Dermis microvascular lymphatic vessel endothelial cell (primary cell): ENCODE results near the gene ZNF35. TPM values are rescaled to one million over a fixed set of nuclear protein-coding genes. Genes with fewer than 3 reads are reported as not detected.
"Not testable (repeated sequence)": the region's sequence is repeated elsewhere in the genome, so short reads cannot be mapped to it uniquely, and the experiment has no call there.

ENCODE experiments used
- DNase-seq, 2 donors: peaks; one replicate each; pipeline versions ENCODE4 v3.0.0 to v3.0.0-alpha.2; 2010; ENCODE audit warnings: low read depth in 2 of 2
- total RNA-seq: library from RNA; depleted of rRNA; stranded (reverse); fragments of >200 nt; gene quantifications from 2 replicates; pipeline ENCODE4 v1.2.1, GENCODE V29; 2014

The ZNF35 gene
- 10.1 and 12.5 TPM in 2 replicates for total RNA-seq

DNA sequence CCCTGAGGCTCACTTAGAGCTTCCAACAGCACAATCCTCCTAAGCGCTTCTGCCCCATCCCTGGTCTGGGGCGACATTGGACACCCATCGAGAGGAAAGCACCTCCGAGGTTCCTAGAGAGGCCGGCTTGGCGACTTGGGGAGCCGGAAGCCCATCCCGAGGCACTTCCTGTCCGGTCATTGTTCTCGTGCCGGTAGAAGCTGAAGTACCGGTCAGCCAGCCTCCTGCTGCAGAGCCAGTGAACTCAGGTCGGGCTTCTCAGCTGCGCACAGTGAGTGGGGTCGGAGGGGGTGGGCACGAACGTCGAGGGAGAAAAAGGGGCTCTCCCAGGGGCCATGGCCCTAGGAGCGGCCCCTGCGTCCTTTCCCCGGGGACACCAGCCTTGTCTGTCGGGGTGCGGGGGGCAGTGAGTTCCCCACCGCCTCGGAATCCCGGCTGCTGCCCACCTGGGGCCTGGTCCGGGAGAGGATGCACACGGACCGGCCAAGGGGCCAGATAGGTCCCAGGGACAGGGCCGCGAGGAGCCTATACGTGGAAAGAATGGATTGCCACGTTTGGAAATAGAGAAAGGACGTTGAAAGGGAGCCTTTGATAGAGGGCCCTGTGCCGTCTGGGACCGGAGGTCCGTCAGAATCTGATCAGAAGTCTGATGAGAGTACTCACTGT, at the start of gene ZNF35:
TSS of gene ZNF35 (plus strand) at position 169 of the 666 bp plus-strand sequence. CDS start 2,336 bp downstream, outside the sequence.
- peak; percentile 77 to 91 for DNase-seq

DNA sequence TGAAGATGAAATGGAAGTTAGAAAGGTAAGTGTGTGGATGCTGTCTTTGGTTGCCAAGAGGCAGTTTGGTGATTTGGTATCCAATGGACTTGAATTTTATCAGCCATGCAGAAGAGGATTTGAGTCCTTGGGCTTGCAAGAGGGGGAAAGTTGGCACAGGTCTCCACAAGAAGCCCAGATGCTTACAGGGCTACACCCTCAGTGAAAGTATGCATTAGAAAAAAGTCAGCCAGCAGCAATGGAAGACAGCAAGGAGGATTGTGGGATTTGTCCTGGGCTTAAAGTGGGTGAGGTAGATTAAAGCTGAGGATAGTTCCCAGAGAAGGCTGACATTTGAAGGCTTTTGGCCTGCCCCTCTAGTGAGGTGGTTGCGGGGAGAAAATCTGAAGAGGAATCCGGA, 46.8 kb upstream of the ZNF35 start:
- no peak for DNase-seq

DNA sequence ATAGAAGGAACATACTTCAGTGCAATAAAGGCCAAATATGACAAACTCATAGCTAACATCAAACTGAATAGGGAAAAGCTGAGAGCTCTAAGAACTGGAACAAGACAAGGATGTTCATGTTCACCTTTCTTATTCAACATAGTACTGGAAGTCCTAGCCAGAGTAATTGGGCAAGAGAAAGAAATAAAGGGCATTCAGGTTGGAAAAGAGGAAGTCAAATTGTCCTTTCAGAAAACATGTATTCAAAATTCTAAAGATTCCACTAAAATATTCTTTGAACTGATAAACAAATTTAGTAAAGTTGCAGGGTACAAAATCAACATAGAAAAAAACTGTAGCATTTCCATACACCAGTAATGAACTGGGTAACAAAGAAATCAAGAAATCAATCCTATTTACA, 35.9 kb upstream of the ZNF35 start:
- no peak for DNase-seq

DNA sequence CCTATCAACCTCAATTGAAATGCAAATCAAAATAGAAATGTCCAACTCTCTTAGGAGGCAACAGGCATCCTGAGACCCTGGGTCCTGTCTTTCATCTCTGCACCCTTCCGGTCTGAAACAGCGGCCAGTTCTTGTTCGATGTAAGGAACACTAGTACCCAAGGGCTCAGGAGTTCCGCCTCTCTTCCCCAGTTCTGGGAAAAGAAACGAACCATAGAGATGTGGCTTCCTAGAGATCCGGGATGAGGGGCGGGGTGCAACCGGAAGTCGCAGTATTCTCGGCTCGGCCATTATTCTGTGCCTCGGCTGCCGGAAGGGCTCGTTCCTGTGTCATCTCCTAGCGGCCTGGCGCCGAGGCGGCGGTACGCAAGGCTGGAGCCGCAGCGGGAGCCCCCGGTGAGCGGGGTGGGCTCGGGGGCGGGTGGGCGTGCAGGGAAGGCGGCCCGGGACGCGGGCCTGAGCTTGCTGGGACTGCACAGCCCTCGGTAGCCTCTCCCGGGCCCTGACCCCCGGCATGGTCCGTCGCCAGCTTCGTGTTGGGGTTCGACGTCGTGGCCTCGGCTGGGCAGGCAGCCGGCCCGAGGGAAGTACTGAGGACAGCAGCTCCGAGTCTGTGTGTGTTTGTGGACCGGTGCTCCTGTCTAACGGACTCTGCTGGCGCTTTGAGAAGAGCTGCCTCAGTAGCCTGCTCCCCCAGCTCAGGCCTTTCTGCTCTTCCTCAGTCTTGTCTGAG, 23.6 kb upstream of the ZNF35 start, which contains the start of gene ZNF197:
TSS of gene ZNF197 (plus strand) at position 288 of the 732 bp plus-strand sequence. CDS start 4,119 bp downstream, outside the sequence.
- DNase-seq, result peak; percentile 48 to 74

DNA sequence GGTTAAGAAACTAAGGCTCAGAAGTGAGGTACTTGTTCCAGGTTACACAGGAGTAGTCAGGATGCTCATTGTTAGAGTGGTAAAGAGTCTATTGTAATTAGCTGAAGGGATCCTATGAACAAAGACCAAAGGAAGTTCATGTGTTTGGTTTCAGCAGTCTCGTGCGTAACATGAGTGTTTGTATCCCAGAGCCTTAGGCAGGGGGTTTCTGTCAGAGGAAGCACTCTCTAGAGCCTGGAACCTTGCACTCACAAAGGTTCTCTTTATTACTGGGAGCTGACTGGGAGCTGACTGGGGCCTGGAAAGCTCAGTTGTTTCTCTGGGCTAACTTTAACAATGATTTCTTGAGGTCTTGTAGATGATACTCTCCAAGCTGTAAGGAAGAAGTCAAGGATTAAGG, 19.8 kb upstream of the ZNF35 start:
- DNase-seq, result no peak

DNA sequence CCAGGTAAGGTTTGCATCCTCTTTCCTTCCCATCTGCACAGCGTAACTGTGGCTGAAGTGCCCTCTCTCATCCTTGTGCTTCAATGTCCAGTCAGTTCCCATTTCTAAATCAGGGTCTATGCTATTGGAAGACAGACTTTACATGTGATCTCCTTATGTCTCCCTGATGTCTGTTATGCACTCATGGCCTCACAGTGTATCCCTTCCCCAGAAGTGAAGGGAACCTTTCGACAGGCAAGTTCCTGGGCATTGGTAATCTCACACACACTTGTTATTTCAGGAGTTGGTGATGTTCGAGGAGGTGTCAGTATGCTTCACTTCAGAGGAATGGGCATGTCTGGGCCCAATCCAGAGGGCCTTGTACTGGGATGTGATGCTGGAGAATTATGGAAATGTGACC, 16.3 kb upstream of the ZNF35 start:
- DNase-seq, result no peak

DNA sequence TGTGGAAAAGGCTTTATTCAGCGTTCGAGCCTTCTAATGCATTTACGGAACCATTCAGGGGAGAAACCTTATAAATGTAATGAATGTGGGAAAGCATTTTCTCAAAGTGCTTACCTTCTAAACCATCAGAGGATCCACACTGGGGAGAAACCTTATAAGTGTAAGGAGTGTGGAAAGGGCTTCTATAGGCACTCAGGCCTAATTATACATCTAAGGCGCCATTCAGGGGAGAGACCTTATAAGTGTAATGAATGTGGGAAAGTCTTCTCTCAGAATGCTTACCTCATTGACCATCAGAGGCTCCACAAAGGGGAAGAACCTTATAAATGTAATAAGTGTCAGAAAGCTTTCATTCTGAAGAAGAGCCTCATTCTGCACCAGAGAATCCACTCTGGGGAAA, 6.2 kb upstream of the ZNF35 start:
- DNase-seq, result no peak

DNA sequence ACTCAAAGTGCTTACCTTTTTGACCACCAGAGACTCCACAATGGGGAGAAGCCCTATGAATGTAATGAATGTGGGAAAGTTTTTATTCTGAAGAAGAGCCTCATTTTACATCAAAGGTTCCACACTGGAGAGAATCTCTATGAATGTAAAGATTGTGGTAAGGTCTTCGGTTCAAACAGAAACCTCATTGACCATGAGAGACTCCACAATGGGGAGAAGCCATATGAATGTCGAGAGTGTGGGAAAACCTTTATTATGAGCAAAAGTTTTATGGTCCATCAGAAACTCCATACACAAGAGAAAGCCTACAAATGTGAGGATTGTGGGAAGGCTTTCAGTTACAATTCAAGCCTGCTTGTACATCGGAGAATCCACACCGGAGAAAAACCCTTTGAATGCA, 5.5 kb upstream of the ZNF35 start:
- no peak for DNase-seq

DNA sequence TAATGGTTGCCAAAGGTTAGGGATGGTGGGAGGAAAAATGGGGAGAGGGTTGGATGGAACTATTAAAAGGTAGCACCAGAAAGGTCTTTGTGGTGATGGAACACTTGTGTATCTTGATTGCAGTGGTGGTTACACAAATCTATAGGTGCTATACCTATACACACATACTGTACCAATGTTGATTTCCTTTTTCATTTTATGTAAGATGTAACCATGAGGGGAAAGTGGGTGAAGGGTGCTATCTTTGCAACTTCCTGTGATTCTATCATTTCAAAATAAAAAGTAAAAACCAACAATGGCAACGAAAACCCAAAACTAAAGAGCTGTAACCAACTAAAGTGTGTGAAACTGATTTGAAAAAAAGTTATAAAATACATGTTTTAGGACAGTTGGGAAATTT, 761 bp upstream of the ZNF35 start:
- no peak for DNase-seq

DNA sequence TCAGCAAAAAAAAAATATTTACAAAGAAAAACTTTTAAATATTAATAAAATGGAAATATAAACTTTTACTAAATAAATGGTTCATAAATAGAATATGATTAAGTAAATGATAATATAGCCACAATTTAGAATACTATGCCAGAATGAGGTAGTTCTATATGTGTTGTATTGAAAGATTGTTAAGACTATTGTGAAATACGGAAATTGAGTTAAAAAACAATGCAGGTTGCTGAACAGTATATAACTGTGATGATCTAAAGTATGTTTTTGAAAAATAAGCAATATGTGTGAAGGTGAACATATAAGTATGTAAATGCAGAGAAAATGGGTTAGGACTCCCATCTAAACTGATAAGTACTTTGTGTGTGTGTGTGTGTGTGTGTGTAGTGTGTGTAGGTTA, 1.2 kb downstream of the ZNF35 start:
- DNase-seq, result no peak

DNA sequence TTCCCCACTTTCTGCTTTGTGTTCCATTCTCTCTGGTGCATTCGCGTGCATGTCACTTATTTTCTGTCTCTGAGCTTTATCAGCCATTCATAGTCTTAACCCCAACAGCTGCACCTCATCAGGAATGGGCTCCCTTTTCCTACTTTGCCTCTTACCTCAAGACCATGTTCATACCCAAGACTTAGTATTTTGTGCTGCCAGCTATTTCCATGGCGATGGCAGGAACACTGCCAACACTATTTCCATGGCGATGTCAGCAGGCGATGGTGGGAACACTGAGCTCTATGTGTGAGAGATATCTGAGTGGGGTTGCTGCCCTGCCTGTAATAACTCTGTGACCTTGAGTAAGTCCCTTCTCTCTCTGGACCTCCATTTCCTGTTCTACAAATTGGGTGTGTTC, 5.5 kb downstream of the ZNF35 start:
- DNase-seq, result no peak

DNA sequence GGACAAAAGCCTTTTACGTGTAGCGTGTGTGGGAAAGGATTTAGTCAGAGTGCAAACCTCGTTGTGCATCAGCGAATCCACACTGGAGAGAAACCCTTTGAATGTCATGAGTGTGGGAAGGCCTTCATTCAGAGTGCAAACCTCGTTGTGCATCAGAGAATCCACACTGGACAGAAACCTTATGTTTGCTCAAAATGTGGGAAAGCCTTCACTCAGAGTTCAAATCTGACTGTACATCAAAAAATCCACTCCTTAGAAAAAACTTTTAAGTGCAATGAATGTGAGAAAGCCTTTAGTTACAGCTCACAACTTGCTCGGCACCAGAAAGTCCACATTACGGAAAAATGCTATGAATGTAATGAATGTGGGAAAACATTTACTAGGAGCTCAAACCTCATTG, 10.5 kb downstream of the ZNF35 start:
- DNase-seq, result no peak

DNA sequence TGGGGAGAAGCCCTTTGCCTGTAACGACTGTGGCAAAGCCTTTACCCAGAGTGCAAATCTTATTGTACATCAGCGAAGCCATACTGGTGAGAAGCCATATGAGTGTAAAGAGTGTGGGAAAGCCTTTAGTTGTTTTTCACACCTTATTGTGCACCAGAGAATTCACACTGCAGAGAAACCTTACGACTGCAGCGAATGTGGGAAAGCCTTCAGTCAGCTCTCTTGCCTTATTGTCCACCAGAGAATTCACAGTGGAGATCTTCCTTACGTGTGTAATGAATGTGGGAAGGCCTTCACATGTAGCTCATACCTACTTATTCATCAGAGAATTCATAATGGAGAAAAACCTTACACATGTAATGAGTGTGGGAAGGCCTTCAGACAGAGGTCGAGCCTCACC, 10.9 kb downstream of the ZNF35 start:
- no peak for DNase-seq

DNA sequence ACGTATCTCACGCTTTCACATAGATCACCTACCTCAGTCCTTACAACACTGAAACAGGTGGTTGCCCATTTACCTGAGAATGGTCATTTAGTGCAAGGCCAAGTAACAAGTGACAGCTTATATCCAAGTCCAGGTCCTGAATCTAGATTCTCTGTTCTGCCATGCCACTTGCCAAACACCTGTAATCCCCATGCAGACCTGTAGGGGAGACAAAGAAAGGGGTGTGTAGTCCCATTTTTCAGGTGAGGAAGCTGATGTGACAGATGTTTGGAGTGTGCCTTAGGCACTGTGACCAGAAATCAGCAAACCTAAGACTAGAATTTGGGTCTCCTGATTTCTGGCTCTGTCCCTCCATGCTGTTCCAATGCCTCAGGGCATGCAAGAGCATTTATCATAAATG, 12.7 kb downstream of the ZNF35 start:
- no peak for DNase-seq

DNA sequence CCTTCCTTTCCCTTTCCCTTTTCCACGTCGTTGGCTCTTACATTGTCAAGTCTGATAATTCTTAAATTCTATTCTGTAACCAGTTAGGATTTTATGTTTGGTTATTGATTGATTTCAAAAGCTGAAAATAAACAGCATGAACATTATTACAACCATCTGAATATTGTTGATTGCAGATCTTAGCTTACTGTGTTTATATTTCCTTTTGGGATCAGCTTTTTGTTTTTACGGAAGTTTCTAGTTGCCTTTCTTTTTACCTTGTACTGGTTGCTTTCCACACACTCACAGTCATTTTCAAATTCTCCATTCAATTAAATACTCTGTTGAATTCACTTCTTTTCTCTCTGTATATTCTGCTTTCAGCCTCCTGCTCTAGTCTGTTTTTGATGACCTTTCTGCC, 16.6 kb downstream of the ZNF35 start:
- no peak for DNase-seq

DNA sequence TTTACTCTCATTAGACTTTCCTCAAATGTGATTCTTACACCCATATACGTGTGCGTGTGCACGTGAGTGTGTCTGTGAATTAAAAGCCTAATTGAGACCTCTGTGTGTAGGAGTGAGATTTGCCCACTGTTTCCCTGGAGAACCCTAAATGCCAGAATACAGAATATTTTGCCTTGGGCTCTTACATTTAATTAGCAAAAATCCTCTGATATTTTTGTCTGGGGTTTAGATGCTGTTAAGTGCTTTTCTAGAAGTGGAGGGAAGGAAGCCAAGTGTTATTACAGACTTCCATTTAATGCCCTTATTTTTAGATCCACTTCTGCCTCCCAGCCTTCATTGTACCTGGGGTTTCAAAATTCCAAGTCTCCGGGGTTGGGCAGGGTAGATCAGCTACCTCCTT, 17.8 kb downstream of the ZNF35 start:
- no peak for DNase-seq

DNA sequence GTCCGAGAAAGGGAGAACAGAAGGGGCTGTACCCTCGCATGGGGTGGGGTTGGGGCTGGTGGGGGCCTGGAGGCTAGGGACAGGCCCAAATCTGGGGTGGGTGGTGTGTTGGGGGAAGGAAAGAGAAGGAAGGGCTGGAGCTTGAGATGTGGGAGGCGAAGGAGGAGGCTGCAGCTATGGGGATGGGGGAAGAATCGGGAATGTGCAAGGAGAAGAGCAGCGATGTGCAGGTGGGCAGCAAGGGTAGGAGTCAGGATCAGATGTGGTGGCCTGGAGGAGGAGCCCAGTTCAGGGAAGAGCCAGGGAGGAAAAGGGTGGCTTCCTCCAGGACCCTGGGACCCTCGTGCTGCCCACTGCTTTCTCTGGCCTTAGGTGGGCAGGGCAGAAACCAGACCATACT, 21.2 kb downstream of the ZNF35 start:
- no peak for DNase-seq

DNA sequence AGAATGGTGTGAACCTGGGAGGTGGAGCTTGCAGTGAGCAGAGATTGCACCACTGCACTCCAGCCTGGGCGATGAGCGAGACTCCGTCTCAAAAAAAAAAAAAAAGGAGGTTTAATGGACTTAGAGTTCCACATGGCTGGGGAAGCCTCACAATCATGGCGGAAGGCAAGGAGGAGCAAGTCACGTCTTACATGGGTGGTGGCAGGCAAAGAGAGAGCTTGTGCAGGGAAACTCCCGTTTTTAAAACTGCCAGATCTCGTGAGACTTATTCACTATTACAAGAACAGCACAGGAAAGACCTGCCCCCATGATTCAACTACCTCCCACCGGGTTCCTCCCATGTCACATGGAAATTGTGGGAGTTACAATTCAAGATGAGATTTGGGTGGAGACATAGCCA, 24.9 kb downstream of the ZNF35 start:
- not testable (repeated sequence) for DNase-seq

DNA sequence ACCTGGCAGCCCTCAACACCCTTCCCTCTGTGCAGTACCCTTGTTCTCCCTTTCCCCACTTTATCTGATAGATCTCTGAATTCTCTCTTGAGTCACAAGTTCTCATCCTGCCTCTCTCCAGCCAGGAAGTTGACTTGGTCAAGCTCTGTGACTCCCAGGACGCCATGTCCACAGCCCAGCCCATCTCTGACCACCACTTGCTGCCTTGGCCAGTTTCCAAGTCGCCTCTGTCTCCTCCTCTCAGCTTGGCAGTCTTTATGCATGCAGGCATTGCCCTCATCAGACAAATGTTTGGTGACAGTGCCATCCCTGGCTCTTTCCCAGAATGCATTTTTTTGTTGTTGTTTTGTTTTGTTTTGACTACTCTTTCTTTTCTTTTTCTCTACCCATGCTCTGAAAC, 25.7 kb downstream of the ZNF35 start:
- DNase-seq, result no peak

DNA sequence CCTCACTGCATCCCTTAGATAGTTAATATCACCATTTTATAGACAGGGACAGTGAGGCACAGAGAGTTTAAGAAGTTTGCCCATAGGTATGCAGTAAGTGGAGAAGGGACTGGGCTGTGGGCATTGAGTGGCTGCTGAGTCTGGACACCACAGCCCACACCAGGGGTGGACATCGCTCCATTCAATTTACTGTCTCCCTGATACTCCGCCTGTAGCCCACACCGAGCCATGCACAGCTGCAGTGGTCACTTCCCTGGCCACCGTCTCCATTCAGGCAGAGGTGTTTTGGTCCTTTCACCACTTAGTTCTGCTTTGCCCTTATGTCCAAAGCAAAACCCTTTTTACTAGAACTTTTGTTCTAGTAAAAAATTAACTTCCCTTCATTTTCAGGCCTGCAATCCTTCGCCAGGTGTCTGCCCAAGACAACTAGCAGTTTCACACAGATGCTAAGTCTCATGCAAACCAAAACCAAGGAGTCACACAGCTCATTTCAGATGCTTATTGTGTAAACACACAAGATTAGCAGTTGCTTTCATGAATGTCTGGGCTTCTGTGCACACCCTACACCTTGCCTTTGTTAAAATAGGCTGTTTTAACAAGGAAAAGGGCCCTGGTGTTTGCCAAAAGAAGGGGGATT, 30.1 kb downstream of the ZNF35 start:
- DNase-seq, result no peak

DNA sequence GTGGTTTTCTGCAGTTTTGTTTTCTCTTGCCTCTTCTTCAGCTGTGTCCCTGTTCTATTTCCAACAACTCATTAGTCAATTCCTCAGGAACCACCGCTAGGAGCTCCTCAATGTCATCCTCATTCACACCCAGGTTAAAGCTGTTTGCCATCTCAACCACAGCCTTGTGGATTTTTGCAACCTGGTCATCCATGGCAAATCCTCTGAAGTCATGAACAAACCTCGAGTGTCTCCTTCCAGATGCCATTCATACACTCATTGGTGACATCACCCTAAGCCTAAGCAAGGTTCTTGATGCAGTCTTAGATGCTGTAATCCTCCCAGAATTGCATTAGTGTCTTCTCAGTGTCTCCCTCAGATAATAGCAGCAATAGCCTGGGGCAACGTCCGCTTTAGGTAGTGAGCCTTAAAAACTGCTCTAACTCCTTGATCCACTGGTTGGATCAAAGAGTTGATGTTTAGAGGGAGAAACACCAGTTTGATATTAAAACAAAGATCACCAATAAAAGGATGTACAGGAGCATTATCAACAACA, 32.5 kb downstream of the ZNF35 start:
- DNase-seq, result no peak

DNA sequence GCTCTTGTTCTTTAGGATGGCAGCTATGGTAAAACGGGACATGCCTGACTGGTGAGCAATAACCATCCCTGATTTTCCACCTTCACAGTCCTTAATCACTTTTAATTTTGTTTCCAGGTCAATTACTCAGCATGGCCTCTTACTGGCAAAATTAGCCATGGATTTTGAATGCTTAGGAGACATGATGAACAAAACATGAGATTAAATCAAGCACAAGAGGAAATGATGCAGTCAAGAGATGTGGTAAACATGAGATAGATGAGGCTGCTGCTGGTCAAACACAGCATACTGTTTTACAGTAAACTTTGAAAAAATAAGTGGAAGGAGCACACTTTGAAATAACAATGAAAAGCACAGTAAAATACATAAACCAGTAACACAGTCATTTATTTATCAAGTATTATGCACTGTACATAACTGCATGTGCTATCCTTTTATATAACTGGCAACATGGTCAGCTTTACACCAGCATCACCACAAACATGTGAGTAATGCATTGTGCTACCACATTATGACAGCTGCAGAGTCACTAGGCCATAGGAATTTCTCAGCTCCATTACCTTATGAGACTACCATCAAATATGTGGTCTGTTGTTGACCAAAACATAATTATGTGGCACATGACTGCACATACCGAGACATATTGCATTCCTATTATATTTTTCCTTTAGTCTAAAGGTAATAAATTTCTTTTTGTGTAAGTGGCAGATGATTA, 33.8 kb downstream of the ZNF35 start:
- DNase-seq, result no peak
